Stimulated activated CD4-positive, alpha-beta T cell treated with anti-CD3 and anti-CD28 coated beads, Interleukin-1b, Interleukin-23, amount 100 ng/mL, for 48 hours (primary cell): ENCODE measurements around the gene CCL11.

Source experiments
- DNase-seq: peaks from one replicate; pipeline ENCODE4 v3.0.0-alpha.2; 2020

The CCL11 gene

GRCh38 chr17:34257986-34258326, 27.6 kb upstream of the CCL11 start:
- DNase-seq = no peak

- DNase-seq = no peak
Observed at GRCh38 chr17:34259146-34259545, 26.4 kb upstream of the CCL11 start.

GRCh38 chr17:34260861-34261260, 24.7 kb upstream of the CCL11 start:
- no peak for DNase-seq

- peak; percentile 15 for DNase-seq
Observed at GRCh38 chr17:34261568-34262337, 23.8 kb upstream of the CCL11 start.

- no peak for DNase-seq
Observed at GRCh38 chr17:34265711-34266110, 19.8 kb upstream of the CCL11 start.

- no peak for DNase-seq
Observed at GRCh38 chr17:34269969-34270368, 15.6 kb upstream of the CCL11 start, which contains the start of gene CCL7. Gene CCL7, plus strand, starts transcription at chr17:34270221. Its CDS starts 70 bp downstream, at chr17:34270291.

GRCh38 chr17:34275881-34276280, 9.7 kb upstream of the CCL11 start:
- DNase-seq = no peak

- no peak for DNase-seq
Observed at GRCh38 chr17:34276826-34277225, 8.7 kb upstream of the CCL11 start.

- no peak for DNase-seq
Observed at GRCh38 chr17:34283571-34283970, 2.0 kb upstream of the CCL11 start.

GRCh38 chr17:34287875-34288274, 2.3 kb downstream of the CCL11 start:
- no peak for DNase-seq

GRCh38 chr17:34290586-34290985, 5.0 kb downstream of the CCL11 start:
- DNase-seq = no peak

GRCh38 chr17:34291721-34292348, 6.3 kb downstream of the CCL11 start:
- peak; percentile 5 for DNase-seq

- DNase-seq = no peak
Observed at GRCh38 chr17:34299027-34299426, 13.5 kb downstream of the CCL11 start.

- DNase-seq = no peak
Observed at GRCh38 chr17:34299956-34300577, 14.5 kb downstream of the CCL11 start.

- DNase-seq = no peak
Observed at GRCh38 chr17:34300652-34301370, 15.3 kb downstream of the CCL11 start.

- DNase-seq = no peak
Observed at GRCh38 chr17:34301986-34302385, 16.4 kb downstream of the CCL11 start.

GRCh38 chr17:34302636-34303035, 17.1 kb downstream of the CCL11 start:
- DNase-seq = no peak

- DNase-seq = no peak
Observed at GRCh38 chr17:34303606-34304005, 18.1 kb downstream of the CCL11 start.

- no peak for DNase-seq
Observed at GRCh38 chr17:34305061-34305460, 19.5 kb downstream of the CCL11 start.

GRCh38 chr17:34305606-34306005, 20.1 kb downstream of the CCL11 start:
- DNase-seq = no peak

- DNase-seq = no peak
Observed at GRCh38 chr17:34306466-34306865, 20.9 kb downstream of the CCL11 start.

GRCh38 chr17:34307110-34307509, 21.6 kb downstream of the CCL11 start:
- no peak for DNase-seq

GRCh38 chr17:34308371-34308770, 22.8 kb downstream of the CCL11 start:
- no peak for DNase-seq

GRCh38 chr17:34311291-34311690, 25.7 kb downstream of the CCL11 start:
- DNase-seq = no peak
